Retinal pigment epithelial cell (primary cell): ENCODE results near the gene FAM89A.
A peak's percentile ranks its signal among the peaks of the same experiment; 100 is the strongest.
"Not testable (repeated sequence)": the region's sequence is repeated elsewhere in the genome, so short reads cannot be mapped to it uniquely, and the experiment has no call there.

Experiments
- DNase-seq: peaks from one replicate; pipeline ENCODE4 v3.0.0-alpha.2; 2010; ENCODE audit warnings: low read depth
- H3K4me3 ChIP-seq: 2 replicates; pipeline ENCODE4 v1.5.1; 2011; ENCODE audit warnings: mild to moderate bottlenecking, low read length, control low read depth, moderate library complexity
- TF ChIP-seq, protein P1 (sequence below): conservative IDR thresholded peaks from 2 replicates; pipeline ENCODE4 v1.5.1; 2011; ENCODE audit warnings: low read depth, low read length, control low read depth, inconsistent platforms

The FAM89A gene

DNA sequence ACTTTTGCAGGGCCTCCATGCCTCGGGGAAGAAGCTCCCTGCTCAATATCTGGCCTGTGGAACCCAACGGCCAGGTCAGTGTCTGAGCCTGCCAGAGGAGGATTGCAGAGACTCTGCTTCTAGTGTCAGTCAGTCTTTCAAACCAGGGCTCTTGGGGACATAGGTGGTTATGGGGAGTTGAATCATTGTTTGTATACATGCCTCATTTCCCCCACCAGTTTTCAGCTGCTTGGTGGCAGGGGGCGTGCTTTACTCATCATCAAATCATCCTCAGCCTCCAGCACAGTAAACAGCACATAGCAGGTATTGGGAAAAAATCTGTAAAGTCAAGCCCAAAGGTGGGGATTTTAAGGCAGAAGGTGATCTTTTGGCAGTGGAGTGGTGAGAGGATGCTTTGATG, 17.4 kb upstream of the FAM89A start:
- TF ChIP-seq, protein P1, sequence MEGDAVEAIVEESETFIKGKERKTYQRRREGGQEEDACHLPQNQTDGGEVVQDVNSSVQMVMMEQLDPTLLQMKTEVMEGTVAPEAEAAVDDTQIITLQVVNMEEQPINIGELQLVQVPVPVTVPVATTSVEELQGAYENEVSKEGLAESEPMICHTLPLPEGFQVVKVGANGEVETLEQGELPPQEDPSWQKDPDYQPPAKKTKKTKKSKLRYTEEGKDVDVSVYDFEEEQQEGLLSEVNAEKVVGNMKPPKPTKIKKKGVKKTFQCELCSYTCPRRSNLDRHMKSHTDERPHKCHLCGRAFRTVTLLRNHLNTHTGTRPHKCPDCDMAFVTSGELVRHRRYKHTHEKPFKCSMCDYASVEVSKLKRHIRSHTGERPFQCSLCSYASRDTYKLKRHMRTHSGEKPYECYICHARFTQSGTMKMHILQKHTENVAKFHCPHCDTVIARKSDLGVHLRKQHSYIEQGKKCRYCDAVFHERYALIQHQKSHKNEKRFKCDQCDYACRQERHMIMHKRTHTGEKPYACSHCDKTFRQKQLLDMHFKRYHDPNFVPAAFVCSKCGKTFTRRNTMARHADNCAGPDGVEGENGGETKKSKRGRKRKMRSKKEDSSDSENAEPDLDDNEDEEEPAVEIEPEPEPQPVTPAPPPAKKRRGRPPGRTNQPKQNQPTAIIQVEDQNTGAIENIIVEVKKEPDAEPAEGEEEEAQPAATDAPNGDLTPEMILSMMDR = no peak
- H3K4me3 ChIP-seq = no peak overlapping the region
- no peak for DNase-seq

DNA sequence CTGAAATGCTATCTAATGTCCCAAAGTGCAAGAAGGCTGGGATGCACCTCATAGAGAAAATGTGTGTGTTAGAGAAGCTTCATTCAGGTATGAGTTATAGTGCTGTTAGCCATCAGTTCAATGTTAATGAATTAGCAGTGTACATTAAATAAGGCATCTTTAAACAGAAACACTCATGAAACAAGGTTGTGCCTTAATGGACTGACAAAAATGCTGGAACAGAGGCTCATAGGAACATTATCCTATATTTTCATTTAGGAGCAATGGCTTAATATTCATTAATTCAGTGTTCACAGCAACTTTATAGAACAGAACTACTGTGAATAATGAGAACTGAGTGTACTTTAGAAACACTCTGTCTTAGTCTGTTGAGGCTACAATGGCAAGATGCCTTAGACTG, 15.2 kb upstream of the FAM89A start:
- DNase-seq = no peak
- no peak overlapping the region for H3K4me3 ChIP-seq
- TF ChIP-seq, protein P1 = no peak

DNA sequence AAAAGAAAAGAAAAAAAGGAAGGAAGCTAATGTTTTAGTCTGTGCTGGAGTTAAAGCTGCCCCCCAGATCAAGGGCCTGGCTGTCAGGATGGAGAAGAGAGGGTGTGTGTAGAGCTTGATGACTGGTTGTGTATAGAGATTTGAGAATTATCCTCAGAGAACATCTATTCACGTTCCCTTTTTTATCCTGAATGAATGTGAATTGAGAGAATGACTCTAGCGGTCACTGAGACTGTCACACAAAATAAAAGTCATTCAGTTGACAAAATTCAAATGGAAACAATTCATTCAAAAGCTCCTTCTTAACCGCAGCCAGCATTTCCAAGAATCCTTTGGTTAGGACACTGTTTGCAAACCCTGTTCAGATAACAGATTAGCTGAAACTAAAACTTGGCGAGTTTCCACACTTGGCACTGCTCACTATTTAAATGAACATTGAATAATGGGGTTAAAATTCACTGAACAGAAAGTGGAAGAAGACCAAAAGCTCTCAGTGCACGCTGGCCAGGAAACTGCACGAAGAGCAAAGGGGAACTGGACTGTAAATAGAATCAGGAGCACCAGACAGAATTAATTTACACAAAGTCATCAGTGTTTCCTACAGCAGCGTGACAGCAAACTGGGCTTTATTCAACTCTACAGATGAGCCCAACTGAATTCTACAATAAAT, 13.6 kb upstream of the FAM89A start:
- TF ChIP-seq, protein P1 = no peak
- DNase-seq = peak; percentile 62
- H3K4me3 ChIP-seq = no peak overlapping the region

DNA sequence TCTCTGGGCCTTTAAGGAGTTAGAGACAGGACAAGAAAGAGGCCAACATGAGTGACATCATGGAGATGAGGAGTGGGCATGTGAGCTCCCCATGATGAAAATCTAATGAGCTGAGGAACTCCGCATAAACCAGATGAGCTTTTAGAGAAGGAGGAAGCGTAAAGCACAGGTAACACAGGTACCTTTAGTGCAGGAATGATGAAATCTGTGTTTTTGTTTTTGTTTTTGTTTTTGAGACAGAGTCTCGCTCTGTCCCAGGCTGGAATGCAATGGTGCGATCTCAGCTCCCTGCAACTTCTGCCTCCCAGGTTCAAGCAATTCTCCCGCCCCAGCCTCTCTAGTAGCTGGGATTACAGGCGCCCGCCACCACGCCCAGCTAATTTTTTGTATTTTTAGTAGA, 12.7 kb upstream of the FAM89A start:
- no peak for DNase-seq
- no peak overlapping the region for H3K4me3 ChIP-seq
- TF ChIP-seq, protein P1 = no peak

DNA sequence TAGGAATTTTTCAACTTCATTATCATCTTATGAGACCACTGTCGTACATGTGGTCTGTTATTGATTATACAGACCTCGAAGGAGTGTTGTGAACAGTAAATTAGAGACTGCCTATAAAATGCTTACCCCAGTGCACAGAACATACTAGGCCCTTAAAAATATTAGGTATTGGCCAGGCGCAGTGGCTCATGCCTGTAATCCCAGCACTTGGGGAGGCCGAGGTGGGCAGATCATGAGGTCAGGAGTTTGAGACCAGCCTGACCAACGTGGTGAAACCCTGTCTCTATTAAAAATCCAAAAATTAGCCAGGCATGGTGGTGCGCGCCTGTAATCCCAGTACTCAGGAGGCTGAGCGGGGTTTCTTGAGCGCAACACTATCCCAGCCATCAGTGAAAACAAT, 10.9 kb upstream of the FAM89A start:
- DNase-seq, H3K4me3 ChIP-seq: not testable (repeated sequence)

DNA sequence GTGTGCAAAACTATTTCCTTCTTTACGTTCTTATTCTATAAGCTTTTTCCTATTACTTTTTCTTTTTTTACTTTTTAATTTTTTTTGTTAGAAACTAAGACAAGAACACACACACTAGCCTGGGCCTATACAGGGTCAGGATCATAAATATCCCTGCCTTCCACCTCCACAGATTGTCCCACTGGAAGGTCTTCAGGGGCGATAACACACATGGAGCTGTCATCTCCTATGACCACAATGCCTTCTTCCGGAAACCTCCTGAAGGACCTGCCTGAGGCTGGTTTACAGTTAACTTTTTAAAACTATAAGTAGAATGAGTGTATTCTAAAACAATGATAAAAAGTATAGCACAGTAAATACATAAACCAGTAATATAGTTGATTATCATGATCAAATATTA, 10.3 kb upstream of the FAM89A start:
- DNase-seq = no peak
- TF ChIP-seq, protein P1 = no peak
- no peak overlapping the region for H3K4me3 ChIP-seq

DNA sequence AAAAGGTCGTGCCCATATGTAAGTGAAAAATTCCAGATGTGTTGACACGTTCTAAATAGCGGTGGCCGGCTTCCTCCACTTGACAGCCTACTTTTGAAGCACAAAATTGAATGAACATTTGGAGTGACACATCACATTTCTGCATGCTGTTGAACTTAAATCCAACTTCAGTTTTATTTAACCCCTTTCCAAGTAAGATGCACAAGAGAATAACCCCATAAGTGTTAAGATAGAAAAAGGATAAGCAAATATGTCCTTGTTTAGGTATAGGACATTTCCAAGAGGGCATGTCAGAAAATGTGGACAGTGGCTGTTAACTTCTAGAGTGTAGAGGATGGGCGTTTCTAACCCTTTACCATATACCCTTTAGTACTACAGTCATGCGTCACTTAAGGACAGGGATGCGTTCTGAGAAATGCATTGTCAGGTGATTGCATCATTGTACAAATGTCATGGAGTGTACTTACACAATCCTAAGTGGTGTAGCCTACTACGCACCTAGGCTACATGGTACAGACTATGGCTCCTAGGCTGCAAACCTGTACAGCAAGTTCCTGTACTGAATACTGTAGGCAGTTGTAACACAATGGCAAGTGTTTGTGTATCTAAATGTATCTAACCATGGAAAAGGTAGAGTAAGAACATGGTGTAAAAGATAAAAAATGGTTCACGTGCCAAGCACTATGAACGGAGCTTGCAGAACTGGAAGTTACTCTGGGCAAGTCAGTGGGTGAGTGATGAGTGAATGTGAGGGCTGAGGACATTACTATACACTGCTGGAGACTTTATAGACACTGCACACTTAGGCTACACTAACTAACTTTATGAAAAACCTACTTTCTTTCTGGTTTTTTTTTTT, 9.3 kb upstream of the FAM89A start:
- TF ChIP-seq, protein P1 = no peak
- no peak for DNase-seq

DNA sequence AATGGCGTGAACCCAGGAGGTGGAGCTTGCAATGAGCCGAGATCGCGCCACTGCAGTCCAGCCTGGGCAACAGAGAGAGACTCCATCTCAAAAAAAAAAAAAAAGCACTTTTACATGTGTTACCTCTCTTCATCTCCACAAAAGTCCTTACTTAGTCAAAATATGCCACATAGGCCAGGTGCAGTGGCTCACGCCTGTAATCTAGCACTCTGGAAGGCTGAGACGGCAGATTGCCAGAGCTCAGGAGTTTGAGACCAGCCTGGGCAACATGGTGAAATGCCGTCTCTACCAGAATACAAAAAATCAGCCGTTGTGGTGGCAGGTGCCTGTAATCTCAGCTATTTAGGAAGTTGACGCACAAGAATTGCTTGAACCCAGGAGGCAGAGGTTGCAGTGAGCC, 8.4 kb upstream of the FAM89A start:
- H3K4me3 ChIP-seq = not testable (repeated sequence)

More for the DNA sequence above, 9.3 kb upstream of the FAM89A start:
- no peak overlapping the region for H3K4me3 ChIP-seq

DNA sequence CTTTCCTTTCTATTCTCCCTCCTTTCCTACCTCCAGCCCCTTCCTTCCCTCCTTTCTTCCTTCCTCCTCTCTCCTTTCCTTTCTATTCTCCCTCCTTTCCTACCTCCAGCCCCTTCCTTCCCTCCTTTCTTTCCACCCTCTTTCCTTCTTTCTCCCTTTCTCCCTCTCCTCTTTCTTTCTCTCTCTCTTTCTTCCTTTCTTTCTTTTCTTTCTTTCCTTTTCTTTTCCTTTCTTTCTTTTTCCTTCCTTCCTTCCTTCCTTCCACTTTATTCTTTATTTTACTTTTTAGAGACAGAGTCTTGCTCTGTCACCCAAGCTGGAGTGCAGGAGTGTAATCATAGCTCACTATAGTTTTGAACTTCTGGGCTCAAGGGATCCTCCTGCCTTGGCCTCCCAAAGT, 7.5 kb upstream of the FAM89A start:
- not testable (repeated sequence) for H3K4me3 ChIP-seq, DNase-seq

More for the DNA sequence above, 8.4 kb upstream of the FAM89A start:
- not testable (repeated sequence) for DNase-seq
